Esophagus squamous epithelium (tissue), 4 donors: Measurements from ENCODE around the gene CEP112.

Source experiments
- POLR2A ChIP-seq, 4 donors: fragments of 450-650 bp; IDR thresholded peaks; one replicate each; pipeline ENCODE4 v1.6.1; 2017; ENCODE audit warnings: antibody characterized with exemption in 4 of 4, mild to moderate bottlenecking in 4 of 4, moderate library complexity in 3 of 4
- TF ChIP-seq, protein P1 (sequence below), 6 experiments: fragments of 450-650 bp in 4 of 6; fragments of 200-600 bp in 2 of 6; sonication (generic) in 2 of 6; IDR thresholded peaks; one replicate each; pipeline ENCODE4 v1.5.1; 2016 to 2019; ENCODE audit warnings: antibody characterized with exemption in 6 of 6, mild to moderate bottlenecking in 4 of 6, moderate library complexity in 4 of 6

DNA sequence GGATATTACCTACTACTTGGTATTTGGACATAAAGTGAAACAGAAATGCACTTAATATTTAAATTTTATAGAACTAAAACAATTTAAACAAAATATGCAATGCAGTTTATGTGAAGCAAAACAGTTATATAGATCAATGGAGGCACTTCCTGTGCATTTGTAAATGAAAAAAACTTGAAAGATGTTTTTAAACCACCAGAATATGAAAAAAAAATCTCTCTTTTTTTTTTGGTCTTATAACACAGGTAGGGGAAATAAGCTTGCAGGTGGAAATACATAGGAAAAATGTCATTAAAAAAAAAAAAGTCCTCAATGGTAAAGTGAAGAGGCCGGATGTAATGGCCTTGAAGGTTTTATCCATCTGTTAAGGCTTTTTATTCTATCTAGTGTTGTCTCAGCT is 450.2 kb downstream of the CEP112 start:
- TF ChIP-seq, protein P1, sequence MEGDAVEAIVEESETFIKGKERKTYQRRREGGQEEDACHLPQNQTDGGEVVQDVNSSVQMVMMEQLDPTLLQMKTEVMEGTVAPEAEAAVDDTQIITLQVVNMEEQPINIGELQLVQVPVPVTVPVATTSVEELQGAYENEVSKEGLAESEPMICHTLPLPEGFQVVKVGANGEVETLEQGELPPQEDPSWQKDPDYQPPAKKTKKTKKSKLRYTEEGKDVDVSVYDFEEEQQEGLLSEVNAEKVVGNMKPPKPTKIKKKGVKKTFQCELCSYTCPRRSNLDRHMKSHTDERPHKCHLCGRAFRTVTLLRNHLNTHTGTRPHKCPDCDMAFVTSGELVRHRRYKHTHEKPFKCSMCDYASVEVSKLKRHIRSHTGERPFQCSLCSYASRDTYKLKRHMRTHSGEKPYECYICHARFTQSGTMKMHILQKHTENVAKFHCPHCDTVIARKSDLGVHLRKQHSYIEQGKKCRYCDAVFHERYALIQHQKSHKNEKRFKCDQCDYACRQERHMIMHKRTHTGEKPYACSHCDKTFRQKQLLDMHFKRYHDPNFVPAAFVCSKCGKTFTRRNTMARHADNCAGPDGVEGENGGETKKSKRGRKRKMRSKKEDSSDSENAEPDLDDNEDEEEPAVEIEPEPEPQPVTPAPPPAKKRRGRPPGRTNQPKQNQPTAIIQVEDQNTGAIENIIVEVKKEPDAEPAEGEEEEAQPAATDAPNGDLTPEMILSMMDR (IDR thresholded peaks at IDR 0.05) = no peak
- TF ChIP-seq POLR2A (IDR thresholded peaks at IDR 0.05) = no peak
